GM19099 (cell line): ENCODE measurements around the gene NPTX1.

Source experiments
- POLR2A ChIP-seq: IDR thresholded peaks from 3 replicates; pipeline ENCODE4 v1.6.1; 2011; ENCODE audit warnings: low read depth; ENCODE audit not compliant: insufficient read length; ENCODE audit errors: extremely low read depth

NPTX1 gene

GRCh38 chr17:80449194-80449929 lies 27.0 kb downstream of the NPTX1 start:
- TF ChIP-seq POLR2A = no peak

GRCh38 chr17:80447790-80448189 lies 28.6 kb downstream of the NPTX1 start:
- no peak for TF ChIP-seq POLR2A

- TF ChIP-seq POLR2A = no peak
Measured at GRCh38 chr17:80446645-80447405, 29.6 kb downstream of the NPTX1 start.

GRCh38 chr17:80445726-80446110 lies 30.7 kb downstream of the NPTX1 start:
- no peak for TF ChIP-seq POLR2A

- TF ChIP-seq POLR2A = no peak
Measured at GRCh38 chr17:80445007-80445725, 31.2 kb downstream of the NPTX1 start.

DNA sequence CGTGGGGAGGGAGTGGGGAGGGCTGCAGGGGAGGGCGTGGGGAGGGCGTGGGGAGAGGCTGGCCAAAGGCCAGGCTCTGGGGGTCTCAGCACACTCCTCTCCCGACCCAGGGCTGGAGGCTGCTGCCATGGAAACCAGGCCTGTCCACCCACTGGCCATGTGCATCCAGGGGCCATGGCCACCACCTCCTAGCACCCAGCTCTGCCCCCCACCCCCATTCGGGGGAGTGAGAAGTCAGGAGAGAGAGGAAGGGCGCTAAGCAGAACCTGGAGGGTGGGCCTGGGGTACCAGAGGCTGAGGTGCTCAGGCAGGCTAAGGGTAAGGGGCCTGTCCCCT lies 31.8 kb downstream of the NPTX1 start:
- TF ChIP-seq POLR2A = no peak

DNA sequence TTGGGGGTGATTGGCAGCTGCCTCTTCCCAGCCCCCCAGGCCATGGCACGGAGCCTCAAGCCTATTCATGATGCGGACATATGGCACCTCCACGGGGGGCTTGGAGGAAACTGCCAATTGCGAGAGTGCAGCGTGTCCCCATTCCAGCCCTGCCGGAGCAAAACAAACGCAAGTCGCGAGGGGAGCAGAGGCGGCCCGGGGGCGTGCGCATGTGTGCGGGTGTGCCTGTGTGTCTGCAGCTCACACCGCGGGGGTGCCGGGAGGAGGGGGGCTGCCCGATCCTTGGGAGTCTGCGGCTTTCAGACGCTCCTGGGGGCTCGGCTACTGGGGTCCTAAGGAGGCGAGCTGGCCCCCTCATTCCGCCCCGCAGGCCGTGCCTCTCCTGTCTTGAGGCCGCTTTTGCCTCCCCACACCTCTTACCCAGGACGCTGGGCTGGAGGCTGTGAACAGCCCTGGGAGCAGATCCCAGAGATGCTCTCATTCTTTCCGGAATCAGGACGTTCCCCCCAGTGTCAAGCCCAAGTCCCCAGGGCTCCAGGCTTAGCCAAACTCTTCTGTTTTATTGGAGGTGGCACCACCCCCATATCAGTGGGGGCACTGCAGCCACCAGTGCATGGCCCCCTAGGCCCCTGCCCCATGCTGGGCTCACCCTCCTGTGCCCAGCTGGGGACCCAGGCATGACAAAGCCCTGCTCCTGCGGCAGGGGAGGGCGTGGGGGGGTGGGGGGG lies 32.3 kb downstream of the NPTX1 start:
- no peak for TF ChIP-seq POLR2A

GRCh38 chr17:80443498-80443897 lies 32.9 kb downstream of the NPTX1 start:
- no peak for TF ChIP-seq POLR2A

GRCh38 chr17:80442764-80443163 lies 33.6 kb downstream of the NPTX1 start:
- TF ChIP-seq POLR2A = no peak

GRCh38 chr17:80442323-80442659 lies 34.1 kb downstream of the NPTX1 start:
- no peak for TF ChIP-seq POLR2A

GRCh38 chr17:80441598-80442322 lies 34.6 kb downstream of the NPTX1 start:
- TF ChIP-seq POLR2A = no peak

- no peak for TF ChIP-seq POLR2A
Measured at GRCh38 chr17:80441133-80441578, 35.3 kb downstream of the NPTX1 start.

DNA sequence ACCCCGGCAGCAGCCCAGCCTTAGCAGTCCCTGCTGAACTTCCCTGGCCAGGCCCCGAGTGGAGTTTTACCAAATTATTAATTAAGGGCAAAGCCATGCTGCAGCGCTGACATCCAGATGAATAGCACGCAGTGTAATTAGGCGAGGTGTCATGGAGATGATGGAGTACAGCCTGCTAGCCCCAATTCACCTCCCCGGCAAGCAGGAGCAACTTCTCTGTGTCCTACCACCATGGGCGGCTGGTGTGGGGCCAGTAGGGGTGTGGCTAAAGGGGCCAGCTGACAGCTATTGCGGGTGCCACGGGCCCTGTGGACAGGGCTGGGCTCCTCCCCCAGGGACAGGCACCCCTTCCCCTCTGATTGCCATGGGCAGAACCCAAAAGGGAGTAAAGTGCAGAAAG lies 36.9 kb downstream of the NPTX1 start:
- TF ChIP-seq POLR2A = no peak

GRCh38 chr17:80438806-80439205 lies 37.6 kb downstream of the NPTX1 start:
- no peak for TF ChIP-seq POLR2A
